ENCODE data around the gene DNAJC4.

Gene DNAJC4, protein sequence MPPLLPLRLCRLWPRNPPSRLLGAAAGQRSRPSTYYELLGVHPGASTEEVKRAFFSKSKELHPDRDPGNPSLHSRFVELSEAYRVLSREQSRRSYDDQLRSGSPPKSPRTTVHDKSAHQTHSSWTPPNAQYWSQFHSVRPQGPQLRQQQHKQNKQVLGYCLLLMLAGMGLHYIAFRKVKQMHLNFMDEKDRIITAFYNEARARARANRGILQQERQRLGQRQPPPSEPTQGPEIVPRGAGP
- 22.2 to 41.5 (median 26.3) reads per million in 4 experiments for total RNA-seq

- peak; percentile 78 for DNase-seq
Measured at GRCh38 chr11:64230171-64230984, at the start of gene DNAJC4. Gene DNAJC4, plus strand, starts transcription at chr11:64230548. Its CDS starts 307 bp downstream, at chr11:64230855.

GRCh38 chr11:64180891-64181290, 49.5 kb upstream of the DNAJC4 start:
- DNase-seq: no peak

DNA sequence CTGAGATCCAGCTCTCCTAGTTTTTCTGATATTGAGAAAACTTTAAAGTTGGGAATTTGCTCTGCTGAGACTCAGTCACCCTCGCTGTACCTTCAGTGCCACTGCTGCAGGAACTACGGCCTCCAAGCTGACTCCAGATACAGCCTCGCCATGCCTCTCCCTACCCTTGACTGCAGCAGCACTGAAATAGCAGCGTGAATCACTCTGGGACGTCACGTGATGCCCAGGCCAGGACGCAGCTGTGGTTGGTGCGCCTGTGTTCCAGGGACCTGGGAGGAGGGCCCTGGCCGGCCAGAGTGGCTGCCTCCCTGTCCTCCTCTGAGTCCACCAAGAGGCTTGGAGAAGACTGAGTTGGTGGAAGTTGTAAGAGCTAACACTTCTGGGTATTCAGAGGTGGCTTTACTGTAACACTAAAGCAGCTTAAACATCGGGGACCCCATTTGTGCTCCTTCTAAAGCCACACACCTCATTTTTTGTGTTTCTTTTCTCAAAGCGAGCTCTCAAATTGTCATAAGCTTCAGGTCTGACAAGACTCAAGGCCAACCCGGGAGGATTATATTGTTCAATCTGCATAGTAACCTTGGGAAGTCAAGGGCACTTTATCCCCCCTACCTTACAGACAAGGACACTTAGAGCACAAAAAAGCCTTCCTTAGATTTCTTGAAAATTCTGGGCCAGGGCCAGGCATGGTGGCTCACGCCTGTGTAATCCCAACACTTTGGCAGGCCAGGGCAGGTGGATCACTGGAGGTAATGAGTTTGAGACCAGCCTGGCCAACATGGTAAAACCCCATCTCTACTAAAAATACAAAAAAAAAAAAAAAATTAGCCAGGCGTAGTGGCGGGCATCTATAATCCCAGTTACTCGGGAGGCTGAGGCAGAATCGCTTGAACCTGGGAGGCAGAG, 48.6 kb upstream of the DNAJC4 start:
- DNase-seq: no peak

- DNase-seq: no peak
Measured at GRCh38 chr11:64183890-64184289, 46.5 kb upstream of the DNAJC4 start.

DNA sequence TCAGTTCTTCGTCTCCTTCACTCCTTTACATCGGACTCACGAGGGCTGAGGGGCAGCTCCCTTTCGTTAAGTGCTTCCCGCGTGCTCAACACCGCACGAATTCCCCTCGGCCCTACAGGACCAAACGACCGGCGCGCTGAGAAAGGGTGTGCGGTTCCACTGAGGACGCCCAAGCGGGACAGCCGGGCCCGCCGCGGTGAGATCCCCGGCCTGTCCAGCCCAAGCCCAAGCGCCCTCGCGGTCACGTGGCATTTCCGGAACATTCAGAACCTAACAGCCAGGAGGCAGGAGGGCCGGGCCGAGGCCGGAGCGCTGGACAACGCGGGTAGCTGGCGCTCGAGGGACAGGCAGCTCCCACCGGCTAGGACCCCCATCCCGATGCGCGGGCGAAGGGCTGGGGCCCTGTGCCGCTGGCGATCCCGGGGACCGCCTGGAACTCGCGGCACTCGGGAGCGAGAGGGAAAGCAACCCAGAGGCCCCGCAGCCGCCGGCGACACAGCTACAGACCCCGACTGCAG, 45.1 kb upstream of the DNAJC4 start:
- peak; percentile 30 for DNase-seq

DNA sequence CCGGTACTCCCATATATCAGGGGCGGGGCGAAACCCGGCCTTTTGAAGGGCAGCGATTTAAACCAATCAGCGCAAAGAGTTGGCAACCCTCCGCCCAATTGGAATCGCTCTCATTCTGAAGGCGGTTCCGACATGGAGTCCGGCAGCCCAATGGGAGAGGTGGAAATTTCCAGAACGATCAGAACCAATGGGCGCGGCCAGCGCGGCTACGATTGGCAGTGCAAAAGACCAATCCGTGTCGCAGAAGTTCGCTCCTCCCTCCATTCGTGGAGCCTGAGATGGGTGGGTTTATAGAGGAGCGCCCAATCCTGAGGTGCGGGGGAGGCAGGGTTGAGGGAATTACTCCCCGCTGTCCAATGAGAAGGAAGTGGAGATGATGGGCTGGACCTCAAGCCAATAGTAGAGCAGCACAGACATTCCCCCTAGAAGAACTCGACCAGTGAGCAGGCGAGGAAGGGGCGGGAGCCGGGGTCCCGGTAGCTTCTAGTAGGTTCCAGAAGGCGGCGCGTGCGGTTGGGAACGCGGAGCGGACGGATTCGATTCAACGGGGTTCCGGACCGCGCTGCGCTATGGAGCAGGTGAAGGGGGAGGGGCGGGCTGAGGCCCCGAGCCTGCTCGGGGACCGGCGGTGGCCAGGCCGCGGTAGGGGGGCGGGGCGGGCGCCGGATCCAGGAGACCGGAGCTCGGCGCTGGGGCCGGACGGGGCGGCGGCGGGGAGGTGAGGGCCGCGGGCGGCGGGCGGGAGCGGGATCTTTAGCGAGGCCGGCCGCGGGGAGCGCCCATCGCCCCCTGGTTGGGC, 44.5 kb upstream of the DNAJC4 start, which contains the start of gene STIP1:
Gene STIP1 (plus strand): TSS at position 479 of the 799 bp plus-strand sequence. CDS start 91 bp downstream, at position 570.
- DNase-seq: peak; percentile 100

- no peak for DNase-seq
Measured at GRCh38 chr11:64186492-64187165, 43.7 kb upstream of the DNAJC4 start.

DNA sequence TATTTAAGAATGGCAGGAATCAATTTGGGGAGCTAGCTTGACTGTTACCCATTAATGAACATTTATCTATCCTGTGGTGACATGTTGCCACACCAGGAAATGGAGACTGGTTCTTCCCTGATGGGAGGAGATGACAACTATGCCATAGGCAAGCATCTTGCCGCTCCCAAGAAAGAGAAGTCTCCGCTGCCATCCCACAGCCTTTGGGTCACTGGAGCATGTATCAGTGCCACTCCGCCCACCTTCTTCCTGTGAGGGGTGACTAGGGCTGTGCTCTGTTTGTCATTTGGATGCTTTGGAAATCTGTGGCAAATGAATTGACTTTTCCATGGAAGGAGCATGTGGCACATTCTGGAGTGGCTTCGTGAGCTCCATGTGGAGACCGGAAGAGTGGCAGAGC, 37.9 kb upstream of the DNAJC4 start:
- no peak for DNase-seq

DNA sequence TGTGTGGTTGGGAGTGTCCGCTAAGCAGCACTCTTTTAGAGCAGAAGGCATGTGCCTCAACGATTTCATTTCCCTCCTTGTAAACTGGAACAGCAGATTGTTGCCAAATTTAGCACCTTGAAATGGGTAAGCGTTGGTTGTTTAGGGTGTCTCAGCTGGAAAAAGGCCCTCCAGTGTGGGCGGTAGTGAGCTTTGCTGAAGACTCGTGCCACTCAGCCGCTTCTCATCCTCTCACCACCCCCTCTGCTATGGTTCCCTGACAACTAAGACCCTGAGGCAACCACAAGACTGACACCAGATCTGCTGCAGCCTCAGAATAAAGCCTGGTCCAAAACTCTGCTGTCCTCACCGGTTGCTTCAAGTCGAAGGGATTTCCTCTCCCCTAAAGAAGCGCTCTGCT, 33.7 kb upstream of the DNAJC4 start:
- no peak for DNase-seq

GRCh38 chr11:64198511-64198910, 31.8 kb upstream of the DNAJC4 start:
- DNase-seq: no peak

- no peak for DNase-seq
Measured at GRCh38 chr11:64201543-64201942, 28.8 kb upstream of the DNAJC4 start.

DNA sequence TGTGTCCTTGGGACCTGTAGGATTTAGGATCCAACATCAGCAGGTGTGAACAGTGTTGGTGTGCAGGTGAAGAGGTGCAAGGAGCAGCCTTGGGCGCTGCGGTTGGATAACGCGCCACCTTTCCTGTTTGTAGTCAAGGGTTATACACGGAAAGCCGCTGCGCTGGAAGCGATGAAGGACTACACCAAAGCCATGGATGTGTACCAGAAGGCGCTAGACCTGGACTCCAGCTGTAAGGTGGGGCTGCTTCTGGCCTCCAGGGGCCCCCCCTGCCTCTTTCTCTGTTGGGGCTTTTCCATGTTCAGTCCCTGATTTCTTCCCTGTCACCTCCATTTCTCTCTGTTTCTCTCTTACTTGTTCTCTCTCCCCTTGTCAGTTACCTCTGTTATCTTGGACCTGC, 27.4 kb upstream of the DNAJC4 start:
- DNase-seq: no peak

GRCh38 chr11:64203421-64204079, 26.8 kb upstream of the DNAJC4 start:
- no peak for DNase-seq

GRCh38 chr11:64204080-64204440, 26.3 kb upstream of the DNAJC4 start:
- no peak for DNase-seq

- peak; percentile 74 for DNase-seq
Measured at GRCh38 chr11:64204464-64204989, 25.8 kb upstream of the DNAJC4 start.

DNA sequence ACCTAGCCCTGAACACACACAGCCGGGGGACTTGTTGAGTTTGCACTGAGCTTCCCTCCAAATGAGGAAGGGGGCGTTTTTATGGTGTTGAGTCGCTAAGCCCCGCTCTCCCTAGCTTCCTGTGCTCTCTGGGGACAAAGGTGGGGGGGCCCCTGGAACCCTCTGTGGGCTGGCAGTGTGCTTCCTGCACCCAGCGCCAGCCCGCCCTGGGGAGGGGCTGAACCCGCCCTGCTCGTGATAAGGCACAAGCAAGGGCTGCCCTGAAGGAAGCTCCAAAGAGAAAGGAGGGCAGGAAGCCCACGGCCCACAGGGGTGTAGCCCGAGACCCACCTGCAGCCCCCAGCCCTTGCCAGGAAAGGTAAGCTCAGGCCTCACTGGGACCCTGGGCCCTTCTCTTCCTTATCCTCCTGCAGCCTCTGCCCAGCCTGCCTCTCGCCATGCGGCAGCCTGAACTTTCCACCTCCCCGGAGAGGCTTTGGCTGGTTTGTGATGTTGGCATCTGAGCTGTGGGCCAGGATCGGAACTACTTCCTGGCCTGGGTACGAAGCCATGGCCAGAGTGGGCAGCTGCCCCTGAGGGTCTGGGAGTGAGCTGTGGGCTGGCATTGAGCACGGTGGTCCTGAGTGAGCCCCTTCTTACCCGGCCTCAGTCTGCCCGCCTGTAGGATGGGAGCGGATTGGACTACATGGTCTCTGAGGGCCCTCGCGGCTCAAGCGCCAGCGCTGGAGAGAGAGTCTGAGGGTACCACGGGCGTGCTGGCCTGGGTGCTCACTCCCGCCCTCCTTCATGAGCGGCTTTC, 23.7 kb upstream of the DNAJC4 start, which contains the start of gene FERMT3:
Gene FERMT3 (plus strand): TSS at position 265 of the 799 bp plus-strand sequence. CDS start 644 bp downstream, outside the sequence.
- peak; percentile 43 for DNase-seq

DNA sequence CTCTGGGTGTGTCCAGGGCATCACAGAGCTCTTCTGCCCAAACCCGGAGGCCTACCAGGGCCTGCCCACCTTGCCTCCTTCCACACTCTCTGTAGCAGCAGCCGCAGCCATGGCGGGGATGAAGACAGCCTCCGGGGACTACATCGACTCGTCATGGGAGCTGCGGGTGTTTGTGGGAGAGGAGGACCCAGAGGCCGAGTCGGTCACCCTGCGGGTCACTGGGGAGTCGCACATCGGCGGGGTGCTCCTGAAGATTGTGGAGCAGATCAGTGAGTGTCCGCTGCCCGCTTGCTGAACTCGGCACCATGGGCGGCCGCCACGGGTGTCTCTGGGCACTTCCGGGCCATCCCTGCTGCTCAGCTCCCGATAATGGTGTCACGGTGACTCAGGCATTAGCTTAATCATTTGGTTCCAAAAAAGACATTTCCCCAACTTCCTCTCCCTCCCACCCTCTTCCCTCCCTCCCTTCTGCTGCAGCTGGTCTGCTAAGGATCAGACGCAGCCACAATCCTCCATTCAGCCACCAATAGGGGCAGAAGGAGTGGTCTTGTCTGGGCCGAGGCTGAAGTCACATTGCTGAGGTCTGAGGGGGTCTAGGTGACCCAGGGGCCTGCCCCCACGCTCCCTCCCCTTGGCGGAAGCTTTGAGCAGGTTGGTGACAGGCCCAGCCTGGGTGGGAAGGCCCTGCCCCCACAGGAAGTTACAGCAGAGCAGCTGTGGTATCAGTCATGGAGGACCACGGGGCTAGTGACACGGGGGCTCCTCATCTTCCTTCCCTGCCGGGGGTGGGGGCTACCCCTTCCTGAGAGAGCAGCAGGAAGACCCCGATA, 22.9 kb upstream of the DNAJC4 start:
- peak; percentile 38 for DNase-seq

GRCh38 chr11:64208086-64208795, 22.1 kb upstream of the DNAJC4 start:
- DNase-seq: no peak

All from effector CD8-positive, alpha-beta T cell (primary cell).